ENCODE data around the gene GSX2. TPM values are rescaled to one million over a fixed set of nuclear protein-coding genes. Genes with fewer than 3 reads are reported as not detected.

GSX2 gene
- total and polyA plus RNA-seq, 11 donors: 0.04 TPM; not detected in 10

- H3K27me3 ChIP-seq: no peaks in the 10 kb centered on the region
- TF ChIP-seq, protein P1, sequence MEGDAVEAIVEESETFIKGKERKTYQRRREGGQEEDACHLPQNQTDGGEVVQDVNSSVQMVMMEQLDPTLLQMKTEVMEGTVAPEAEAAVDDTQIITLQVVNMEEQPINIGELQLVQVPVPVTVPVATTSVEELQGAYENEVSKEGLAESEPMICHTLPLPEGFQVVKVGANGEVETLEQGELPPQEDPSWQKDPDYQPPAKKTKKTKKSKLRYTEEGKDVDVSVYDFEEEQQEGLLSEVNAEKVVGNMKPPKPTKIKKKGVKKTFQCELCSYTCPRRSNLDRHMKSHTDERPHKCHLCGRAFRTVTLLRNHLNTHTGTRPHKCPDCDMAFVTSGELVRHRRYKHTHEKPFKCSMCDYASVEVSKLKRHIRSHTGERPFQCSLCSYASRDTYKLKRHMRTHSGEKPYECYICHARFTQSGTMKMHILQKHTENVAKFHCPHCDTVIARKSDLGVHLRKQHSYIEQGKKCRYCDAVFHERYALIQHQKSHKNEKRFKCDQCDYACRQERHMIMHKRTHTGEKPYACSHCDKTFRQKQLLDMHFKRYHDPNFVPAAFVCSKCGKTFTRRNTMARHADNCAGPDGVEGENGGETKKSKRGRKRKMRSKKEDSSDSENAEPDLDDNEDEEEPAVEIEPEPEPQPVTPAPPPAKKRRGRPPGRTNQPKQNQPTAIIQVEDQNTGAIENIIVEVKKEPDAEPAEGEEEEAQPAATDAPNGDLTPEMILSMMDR (IDR thresholded peaks at IDR 0.05): no peak
- no peak for TF ChIP-seq POLR2A (IDR thresholded peaks at IDR 0.05)
- DNase-seq (no peak), ATAC-seq (no peak)
- no peaks in the 10 kb centered on the region for H3K9me3 ChIP-seq
- intact Hi-C loops (cut with DNase I): no loop called here
- H3K36me3 ChIP-seq: no peaks in the 10 kb centered on the region
- H3K27ac ChIP-seq: no peak overlapping the region
- H3K4me3 ChIP-seq: no peak overlapping the region
- H3K4me1 ChIP-seq: no peaks in the 10 kb centered on the region
Measured at GRCh38 chr4:54074381-54074780, 25.6 kb upstream of the GSX2 start.

GRCh38 chr4:54076673-54077072, 23.3 kb upstream of the GSX2 start:
- no peaks in the 10 kb centered on the region for H3K9me3 ChIP-seq
- intact Hi-C loops (cut with DNase I): no loop called here
- TF ChIP-seq, protein P1 (IDR thresholded peaks at IDR 0.05): no peak
- DNase-seq (no peak), ATAC-seq (no peak)
- H3K4me3 ChIP-seq: no peak overlapping the region
- H3K4me1 ChIP-seq: peaks cover 0 to 2% (median 0%) of the 10 kb centered on the region in 12 donors
- no peak overlapping the region for H3K27ac ChIP-seq
- H3K36me3 ChIP-seq: no peaks in the 10 kb centered on the region
- no peaks in the 10 kb centered on the region for H3K27me3 ChIP-seq

- Histone ChIP-seq H3K36me3 (no peaks in the 10 kb centered on the region), H3K4me3 (no peak overlapping the region), H3K27ac (no peak overlapping the region), H3K9me3 (no peaks in the 10 kb centered on the region), H3K27me3 (no peaks in the 10 kb centered on the region), H3K4me1 (peaks cover 0 to 12% (median 0%) of the 10 kb centered on the region in 12 donors)
- DNase-seq (no peak), ATAC-seq (no peak)
- intact Hi-C loops (cut with DNase I): no loop called here
- WGBS, 4 donors: 83 to 99% (median 93%) methylated on average over 1 of the region's 1 CpG
- no peak for TF ChIP-seq POLR2A (IDR thresholded peaks at IDR 0.05)
- TF ChIP-seq, protein P1 (IDR thresholded peaks at IDR 0.05): no peak
Measured at GRCh38 chr4:54077812-54078211, 22.2 kb upstream of the GSX2 start.

DNA sequence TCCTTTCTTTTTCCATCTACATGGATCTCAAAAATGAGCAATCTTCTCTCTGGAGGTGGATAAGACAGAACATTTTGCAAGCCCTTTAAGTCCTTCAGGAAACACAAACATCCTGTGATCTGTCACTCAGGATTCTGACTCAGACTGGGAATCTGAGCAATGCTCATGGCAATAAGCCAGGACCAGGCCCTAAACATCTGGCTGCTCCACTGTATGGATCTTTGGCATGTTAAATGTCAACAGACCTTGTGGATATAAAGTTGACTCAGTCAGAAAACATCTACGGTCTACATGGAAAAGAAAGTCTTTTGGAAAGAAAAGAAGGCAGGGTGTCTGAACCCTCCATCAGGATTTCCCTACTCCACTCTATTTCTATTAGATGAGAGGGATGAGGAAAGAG, 17.8 kb upstream of the GSX2 start:
- no peaks in the 10 kb centered on the region for H3K27me3 ChIP-seq
- intact Hi-C loops (cut with DNase I): no loop called here
- H3K9me3 ChIP-seq: no peaks in the 10 kb centered on the region
- WGBS, 4 donors: 50 to 69% (median 53%) methylated on average over 1 of the region's 1 CpG
- H3K4me3 ChIP-seq: no peak overlapping the region
- no peaks in the 10 kb centered on the region for H3K36me3 ChIP-seq
- no peak for DNase-seq
- peaks cover 0 to 12% (median 0%) of the 10 kb centered on the region in 12 donors for H3K4me1 ChIP-seq
- TF ChIP-seq, protein P1 (IDR thresholded peaks at IDR 0.05): no peak
- TF ChIP-seq POLR2A (IDR thresholded peaks at IDR 0.05): no peak
- H3K27ac ChIP-seq: no peak overlapping the region
- ATAC-seq: peak in 2 of 4 donors; percentile 52 to 88
